ENCODE measurements around the gene PALLD.

DNA sequence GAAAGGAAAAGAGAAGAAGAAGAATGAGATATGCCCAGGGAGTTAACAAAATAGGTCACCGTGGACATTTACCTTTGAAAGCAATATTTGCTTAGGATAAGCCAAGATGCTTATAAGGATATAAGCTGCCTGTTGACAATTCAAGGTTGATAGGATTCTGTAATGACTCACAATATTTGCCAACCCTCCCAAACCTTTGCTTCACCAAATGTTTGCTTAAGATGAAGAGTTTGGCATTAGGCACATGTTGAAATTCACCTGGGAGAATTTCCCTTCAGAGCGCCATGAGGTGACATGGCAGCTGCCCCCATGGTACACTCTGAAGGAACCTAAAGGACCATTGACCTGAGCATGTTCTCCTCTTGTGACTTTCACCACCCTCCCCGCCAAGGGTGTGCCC lies 4.6 kb downstream of the PALLD start:
- TF ChIP-seq CTCF (IDR thresholded peaks at IDR 0.05) (no peak), POLR2A (IDR thresholded peaks at IDR 0.05) (no peak)
